HPDE6-E6E7 (cell line): ENCODE results near the gene FHL2.

ENCODE experiments used
- DNase-seq: peaks from one replicate; pipeline ENCODE4 v3.0.0; 2011; ENCODE audit warnings: missing footprints; ENCODE audit errors: extremely low spot score

The FHL2 gene

GRCh38 chr2:105421053-105421452 lies 22.2 kb upstream of the FHL2 start:
- no peak for DNase-seq

GRCh38 chr2:105418522-105418921 lies 19.7 kb upstream of the FHL2 start:
- no peak for DNase-seq

- no peak for DNase-seq
Observed at GRCh38 chr2:105417857-105418436, 19.1 kb upstream of the FHL2 start.

GRCh38 chr2:105416156-105416555 lies 17.3 kb upstream of the FHL2 start:
- no peak for DNase-seq

GRCh38 chr2:105415007-105415406 lies 16.2 kb upstream of the FHL2 start:
- no peak for DNase-seq

GRCh38 chr2:105413206-105413605 lies 14.4 kb upstream of the FHL2 start:
- DNase-seq: no peak

GRCh38 chr2:105412584-105412983 lies 13.7 kb upstream of the FHL2 start:
- no peak for DNase-seq

GRCh38 chr2:105411720-105412407 lies 13.0 kb upstream of the FHL2 start:
- DNase-seq: no peak

GRCh38 chr2:105410554-105410953 lies 11.7 kb upstream of the FHL2 start:
- DNase-seq: peak; percentile 45

GRCh38 chr2:105409717-105410116 lies 10.9 kb upstream of the FHL2 start:
- peak; percentile 54 for DNase-seq

GRCh38 chr2:105407946-105408743 lies 9.3 kb upstream of the FHL2 start:
- DNase-seq: no peak

- no peak for DNase-seq
Observed at GRCh38 chr2:105406221-105406620, 7.4 kb upstream of the FHL2 start.

- DNase-seq: no peak
Observed at GRCh38 chr2:105405291-105405690, 6.4 kb upstream of the FHL2 start.

- DNase-seq: no peak
Observed at GRCh38 chr2:105404736-105405135, 5.9 kb upstream of the FHL2 start.

GRCh38 chr2:105403783-105404698 lies 5.2 kb upstream of the FHL2 start:
- peak; percentile 89 for DNase-seq

GRCh38 chr2:105403241-105403782 lies 4.5 kb upstream of the FHL2 start:
- DNase-seq: no peak

GRCh38 chr2:105402809-105403208 lies 4.0 kb upstream of the FHL2 start:
- no peak for DNase-seq

GRCh38 chr2:105401867-105402266 lies 3.0 kb upstream of the FHL2 start:
- DNase-seq: no peak

- no peak for DNase-seq
Observed at GRCh38 chr2:105400138-105400540, 1.3 kb upstream of the FHL2 start.

GRCh38 chr2:105399207-105399861 lies 483 bp upstream of the FHL2 start:
- no peak for DNase-seq

GRCh38 chr2:105397953-105398335 lies 907 bp downstream of the FHL2 start:
- DNase-seq: no peak
